ENCODE measurements around the gene TUG1. TPM values are rescaled to one million over a fixed set of nuclear protein-coding genes. Genes with fewer than 3 reads are reported as not detected.

TUG1 gene
- total and polyA plus RNA-seq, 2 of the 4 experiments (the other 2 are of a cell fraction), result 60.6 to 68.8 TPM

GRCh38 chr22:30928401-30928800, 40.7 kb upstream of the TUG1 start:
- Histone ChIP-seq H3K79me1 (ENCODE audit: low read depth in 1 of 2, low read length in 2 of 2) (peaks cover 0 to 8% of the 10 kb centered on the region in 2 experiments; a peak in 3 of 4 replicates), H3K27me3 (ENCODE audit: control insufficient read depth, insufficient read depth, low read length) (no peaks in the 10 kb centered on the region), H3K9me1 (ENCODE audit: insufficient read depth, low read length) (no peaks in the 10 kb centered on the region), H3K9ac (ENCODE audit: low read depth, low read length) (no peak overlapping the region), H2BK120ac (ENCODE audit: low read depth, low read length) (no peak overlapping the region), H3K27ac (ENCODE audit: insufficient read depth, low read length) (no peak overlapping the region), H3K23ac (ENCODE audit: low read depth, low read length) (no peak overlapping the region), H3K4me2 (ENCODE audit: low read depth, low read length) (no peak overlapping the region), H4K91ac (ENCODE audit: insufficient read depth, low read depth, low read length) (no peak overlapping the region), H4K8ac (ENCODE audit: low read depth in 2 of 2, low read length in 2 of 2) (no peak overlapping the region), H3K18ac (ENCODE audit: low read depth, low read length) (no peak overlapping the region), H2AK9ac (replicated peaks; ENCODE audit: low read depth, low read length, poor library complexity) (no peak overlapping the region), H2BK20ac (ENCODE audit: low read depth, low read length) (no peak overlapping the region), H2AFZ (replicated peaks; ENCODE audit: low read length, poor library complexity) (no peak overlapping the region), H4K5ac (ENCODE audit: low read depth, low read length) (no peak overlapping the region), H2BK15ac (ENCODE audit: low read depth, low read length) (no peak overlapping the region), H3K36me3 (ENCODE audit: control insufficient read depth, insufficient read depth, low read length) (peaks cover 74% of the 10 kb centered on the region), H3K9me3 (ENCODE audit: control insufficient read depth, insufficient read depth, low read length) (no peaks in the 10 kb centered on the region), H3K4me1 (ENCODE audit: control insufficient read depth, insufficient read depth, low read length) (no peaks in the 10 kb centered on the region), H4K20me1 (ENCODE audit: insufficient read depth, low read length) (peaks cover 5% of the 10 kb centered on the region; the same call in 1 of the 2 replicates), H3K4me3 (ENCODE audit: insufficient read depth, low read depth, low read length) (no peak overlapping the region), H2AK5ac (ENCODE audit: low read depth, low read length) (no peak overlapping the region), H3K56ac (ENCODE audit: extremely low read depth, insufficient read depth, low read length) (no peak overlapping the region), H3K4ac (ENCODE audit: low read depth, low read length) (no peak overlapping the region), H2BK5ac (ENCODE audit: low read depth, low read length, poor library complexity, severe bottlenecking) (no peak overlapping the region), H3K14ac (replicated peaks; ENCODE audit: low read depth, low read length) (no peak overlapping the region)
- intact Hi-C loops (cut with micrococcal nuclease), result no loop called here
- POLR2A ChIA-PET (ENCODE audit: unreplicated experiment), result no interaction called here
- WGBS, 2 experiments (ENCODE audit: extremely low coverage in 2 of 2, insufficient read length in 1 of 2), result no CpG with 5 or more reads among the region's 6 CpGs
- in situ Hi-C loops (cut with MboI; ENCODE audit: low sequenced_read_pairs), result loop anchor here (10.0 kb wide), 1 partner anchor 294 kb away; the partner anchor contains the start of gene SLC35E4
- DNase-seq (no peak), ATAC-seq (ENCODE audit: low read depth) (no peak)
- CTCF ChIA-PET, result no interaction called here
- TF ChIP-seq RCOR1 (IDR thresholded peaks at IDR 0.05; ENCODE audit: insufficient replicate concordance, low read length), result no peak
- TF ChIP-seq CTCF (conservative IDR thresholded peaks at IDR 0.05; ENCODE audit: low read depth, low read length), result no peak
- TF ChIP-seq RFX5 (IDR thresholded peaks at IDR 0.05; ENCODE audit: low read depth, low read length), result no peak
- no peak for TF ChIP-seq RAD21 (IDR thresholded peaks at IDR 0.05; ENCODE audit: low read length)
- no peak for TF ChIP-seq MAFK (IDR thresholded peaks at IDR 0.05; ENCODE audit: low read depth, low read length)
- TF ChIP-seq SMC3 (IDR thresholded peaks at IDR 0.05; ENCODE audit: low read depth, low read length), result no peak
- no peak for TF ChIP-seq MAZ (IDR thresholded peaks at IDR 0.05; ENCODE audit: borderline replicate concordance, low read depth, low read length)
- no TSS peak for BruUV-seq (replicated peaks)
- dilution Hi-C loops (cut with HindIII; ENCODE audit: low sequenced_read_pairs, unreplicated experiment), result no loop called here

Measured in IMR-90 (cell line).